Measurements from ENCODE around the gene SIPA1. TPM values are rescaled to one million over a fixed set of nuclear protein-coding genes. Genes with fewer than 3 reads are reported as not detected.

The SIPA1 gene
- total and polyA plus RNA-seq, 9 of the 15 experiments (the other 6 are each of a cell fraction or from before 2014, with no cell fraction given): 0.25 to 85.8 (median 16.8) TPM

DNA sequence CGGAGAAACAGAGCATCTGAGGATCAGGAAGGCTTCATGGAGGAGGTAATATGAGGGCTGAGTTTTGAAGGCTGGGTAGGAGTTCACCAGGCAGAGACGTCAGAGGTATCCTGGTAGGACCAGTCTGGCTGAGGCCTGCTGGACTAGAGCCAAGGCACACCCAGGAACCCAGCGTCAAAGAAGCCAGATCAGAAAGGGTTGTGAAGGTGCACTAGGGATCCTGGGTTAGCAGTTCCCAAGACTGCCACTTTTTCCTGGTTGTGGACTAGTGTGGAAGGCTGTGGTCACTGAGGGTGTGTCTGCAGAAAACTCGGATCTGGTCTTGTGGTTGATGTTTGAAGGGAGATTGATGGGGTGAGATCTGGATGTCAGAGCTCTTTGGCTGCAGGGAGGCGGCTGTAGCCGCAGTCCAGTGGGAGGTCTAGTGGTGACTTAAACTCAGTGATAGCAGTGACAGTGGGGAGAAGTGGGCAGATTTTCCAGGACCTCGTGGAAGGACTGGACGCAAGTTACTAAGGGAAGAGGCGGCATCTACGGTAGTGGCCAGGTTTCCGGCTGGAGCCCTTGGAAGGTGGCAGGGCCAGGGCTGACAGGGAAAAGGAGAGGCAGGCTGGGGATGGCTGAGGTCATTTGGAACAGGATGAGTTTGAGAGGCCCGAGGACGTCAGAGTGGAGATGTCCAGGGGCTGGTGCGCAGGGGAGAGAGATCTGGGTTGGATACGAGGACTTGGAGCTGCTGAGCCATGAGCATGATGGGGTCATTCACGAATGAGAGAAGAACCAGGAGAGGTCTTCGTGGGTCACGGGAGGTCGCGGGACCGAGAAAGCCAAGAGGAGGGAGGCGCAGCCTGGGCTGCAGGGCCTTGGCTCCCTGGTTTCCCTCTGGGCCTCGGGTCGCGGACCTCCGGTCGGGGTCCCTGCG is 13.9 kb downstream of the SIPA1 start (continued):
- TF ChIP-seq, protein P1, sequence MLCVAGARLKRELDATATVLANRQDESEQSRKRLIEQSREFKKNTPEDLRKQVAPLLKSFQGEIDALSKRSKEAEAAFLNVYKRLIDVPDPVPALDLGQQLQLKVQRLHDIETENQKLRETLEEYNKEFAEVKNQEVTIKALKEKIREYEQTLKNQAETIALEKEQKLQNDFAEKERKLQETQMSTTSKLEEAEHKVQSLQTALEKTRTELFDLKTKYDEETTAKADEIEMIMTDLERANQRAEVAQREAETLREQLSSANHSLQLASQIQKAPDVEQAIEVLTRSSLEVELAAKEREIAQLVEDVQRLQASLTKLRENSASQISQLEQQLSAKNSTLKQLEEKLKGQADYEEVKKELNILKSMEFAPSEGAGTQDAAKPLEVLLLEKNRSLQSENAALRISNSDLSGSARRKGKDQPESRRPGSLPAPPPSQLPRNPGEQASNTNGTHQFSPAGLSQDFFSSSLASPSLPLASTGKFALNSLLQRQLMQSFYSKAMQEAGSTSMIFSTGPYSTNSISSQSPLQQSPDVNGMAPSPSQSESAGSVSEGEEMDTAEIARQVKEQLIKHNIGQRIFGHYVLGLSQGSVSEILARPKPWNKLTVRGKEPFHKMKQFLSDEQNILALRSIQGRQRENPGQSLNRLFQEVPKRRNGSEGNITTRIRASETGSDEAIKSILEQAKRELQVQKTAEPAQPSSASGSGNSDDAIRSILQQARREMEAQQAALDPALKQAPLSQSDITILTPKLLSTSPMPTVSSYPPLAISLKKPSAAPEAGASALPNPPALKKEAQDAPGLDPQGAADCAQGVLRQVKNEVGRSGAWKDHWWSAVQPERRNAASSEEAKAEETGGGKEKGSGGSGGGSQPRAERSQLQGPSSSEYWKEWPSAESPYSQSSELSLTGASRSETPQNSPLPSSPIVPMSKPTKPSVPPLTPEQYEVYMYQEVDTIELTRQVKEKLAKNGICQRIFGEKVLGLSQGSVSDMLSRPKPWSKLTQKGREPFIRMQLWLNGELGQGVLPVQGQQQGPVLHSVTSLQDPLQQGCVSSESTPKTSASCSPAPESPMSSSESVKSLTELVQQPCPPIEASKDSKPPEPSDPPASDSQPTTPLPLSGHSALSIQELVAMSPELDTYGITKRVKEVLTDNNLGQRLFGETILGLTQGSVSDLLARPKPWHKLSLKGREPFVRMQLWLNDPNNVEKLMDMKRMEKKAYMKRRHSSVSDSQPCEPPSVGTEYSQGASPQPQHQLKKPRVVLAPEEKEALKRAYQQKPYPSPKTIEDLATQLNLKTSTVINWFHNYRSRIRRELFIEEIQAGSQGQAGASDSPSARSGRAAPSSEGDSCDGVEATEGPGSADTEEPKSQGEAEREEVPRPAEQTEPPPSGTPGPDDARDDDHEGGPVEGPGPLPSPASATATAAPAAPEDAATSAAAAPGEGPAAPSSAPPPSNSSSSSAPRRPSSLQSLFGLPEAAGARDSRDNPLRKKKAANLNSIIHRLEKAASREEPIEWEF (CRISPR knock-in tag; IDR thresholded peaks at IDR 0.05): no peak
- TF ChIP-seq PTBP1 (IDR thresholded peaks at IDR 0.05; ENCODE audit: low read depth, low read length) (no peak), PTTG1 (tag; IDR thresholded peaks at IDR 0.05; ENCODE audit: low read depth) (no peak), ZC3H4 (CRISPR knock-in tag; IDR thresholded peaks at IDR 0.05; ENCODE audit: borderline replicate concordance) (no peak), ZNF354B (CRISPR knock-in tag; IDR thresholded peaks at IDR 0.05) (no peak), ZNF263 (CRISPR knock-in tag; IDR thresholded peaks at IDR 0.05; ENCODE audit: borderline replicate concordance) (no peak), MEIS2 (IDR thresholded peaks at IDR 0.05; ENCODE audit: partially characterized antibody) (peak; percentile 94), ZNF224 (CRISPR knock-in tag; IDR thresholded peaks at IDR 0.05) (no peak), TEAD4 (IDR thresholded peaks at IDR 0.05; ENCODE audit: low read length) (0 out of 2 replicates have a peak, but pooled peaks have one; percentile 22), TEAD4 (CRISPR knock-in tag; IDR thresholded peaks at IDR 0.05; ENCODE audit: borderline replicate concordance) (no peak), EGR1 (conservative IDR thresholded peaks at IDR 0.05) (no peak), MXI1 (IDR thresholded peaks at IDR 0.05; ENCODE audit: low read depth, low read length) (no peak), FOSL1 (tag; conservative IDR thresholded peaks at IDR 0.05) (0 out of 2 replicates have a peak, but pooled peaks have one; percentile 10), RBM15 (IDR thresholded peaks at IDR 0.05; ENCODE audit: insufficient read depth, low read length) (no peak), KLF6 (CRISPR knock-in tag; IDR thresholded peaks at IDR 0.05; ENCODE audit: borderline replicate concordance) (no peak), RBBP5 (IDR thresholded peaks at IDR 0.05; ENCODE audit: borderline replicate concordance, insufficient read depth, low read length, poor library complexity, severe bottlenecking) (peak; percentile 56), NFXL1 (CRISPR knock-in tag; IDR thresholded peaks at IDR 0.05) (no peak)
- TF ChIP-seq, protein P2, sequence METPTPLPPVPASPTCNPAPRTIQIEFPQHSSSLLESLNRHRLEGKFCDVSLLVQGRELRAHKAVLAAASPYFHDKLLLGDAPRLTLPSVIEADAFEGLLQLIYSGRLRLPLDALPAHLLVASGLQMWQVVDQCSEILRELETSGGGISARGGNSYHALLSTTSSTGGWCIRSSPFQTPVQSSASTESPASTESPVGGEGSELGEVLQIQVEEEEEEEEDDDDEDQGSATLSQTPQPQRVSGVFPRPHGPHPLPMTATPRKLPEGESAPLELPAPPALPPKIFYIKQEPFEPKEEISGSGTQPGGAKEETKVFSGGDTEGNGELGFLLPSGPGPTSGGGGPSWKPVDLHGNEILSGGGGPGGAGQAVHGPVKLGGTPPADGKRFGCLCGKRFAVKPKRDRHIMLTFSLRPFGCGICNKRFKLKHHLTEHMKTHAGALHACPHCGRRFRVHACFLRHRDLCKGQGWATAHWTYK (CRISPR knock-in tag; IDR thresholded peaks at IDR 0.05): peak; percentile 99
- TF ChIP-seq, protein P3, sequence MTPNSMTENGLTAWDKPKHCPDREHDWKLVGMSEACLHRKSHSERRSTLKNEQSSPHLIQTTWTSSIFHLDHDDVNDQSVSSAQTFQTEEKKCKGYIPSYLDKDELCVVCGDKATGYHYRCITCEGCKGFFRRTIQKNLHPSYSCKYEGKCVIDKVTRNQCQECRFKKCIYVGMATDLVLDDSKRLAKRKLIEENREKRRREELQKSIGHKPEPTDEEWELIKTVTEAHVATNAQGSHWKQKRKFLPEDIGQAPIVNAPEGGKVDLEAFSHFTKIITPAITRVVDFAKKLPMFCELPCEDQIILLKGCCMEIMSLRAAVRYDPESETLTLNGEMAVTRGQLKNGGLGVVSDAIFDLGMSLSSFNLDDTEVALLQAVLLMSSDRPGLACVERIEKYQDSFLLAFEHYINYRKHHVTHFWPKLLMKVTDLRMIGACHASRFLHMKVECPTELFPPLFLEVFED (CRISPR knock-in tag; conservative IDR thresholded peaks at IDR 0.05): 0 out of 2 replicates have a peak, but pooled peaks have one; percentile 21
